Neural cell (in vitro differentiated cells): ENCODE results near the gene CLCN3. TPM values are rescaled to one million over a fixed set of nuclear protein-coding genes. Genes with fewer than 3 reads are reported as not detected.

Source experiments
- H2AFZ ChIP-seq: fragments of 200-600, 300-800 bp; sonication (generic), shearing (Covaris generic); 2 replicates; pipeline ENCODE4 v1.6.0; 2014; ENCODE audit warnings: low read depth, mild to moderate bottlenecking, antibody characterized with exemption, low read length, moderate library complexity
- H3F3A ChIP-seq: fragments of 200-600 bp; shearing (Covaris generic); 2 replicates; pipeline ENCODE4 v1.6.1; 2016; ENCODE audit warnings: mild to moderate bottlenecking, moderate library complexity, mixed read lengths, antibody characterized with exemption, low read length; ENCODE audit not compliant: insufficient read depth, poor library complexity, severe bottlenecking
- H3K27ac ChIP-seq: fragments of 200-600, 300-800 bp; sonication (generic), shearing (Covaris generic); 2 replicates; pipeline ENCODE4 v1.5.1; 2014; ENCODE audit warnings: mild to moderate bottlenecking, low read length, moderate library complexity
- H3K27me3 ChIP-seq: fragments of 300-800, 200-600 bp; sonication (generic), shearing (Covaris generic); 2 replicates; pipeline ENCODE4 v1.6.0; 2014; ENCODE audit warnings: mild to moderate bottlenecking, low read depth, low read length, moderate library complexity; ENCODE audit not compliant: insufficient read depth
- H3K36me3 ChIP-seq: fragments of 300-800, 200-600 bp; sonication (generic), shearing (Covaris generic); 2 replicates; pipeline ENCODE4 v1.5.1; 2014; ENCODE audit warnings: mild to moderate bottlenecking, antibody characterized with exemption, low read length, moderate library complexity; ENCODE audit not compliant: insufficient read depth
- H3K4me2 ChIP-seq: fragments of 300-800, 200-600 bp; sonication (generic), shearing (Covaris generic); 2 replicates; pipeline ENCODE4 v1.6.0; 2014; ENCODE audit warnings: mild to moderate bottlenecking, low read length
- H3K4me3 ChIP-seq: fragments of 300-800, 200-600 bp; sonication (generic), shearing (Covaris generic); 2 replicates; pipeline ENCODE4 v1.5.1; 2014; ENCODE audit warnings: mild to moderate bottlenecking, low read length, moderate library complexity
- H3K79me2 ChIP-seq: fragments of 200-600 bp; shearing (Covaris generic); replicated peaks from 2 replicates; pipeline ENCODE4 v1.6.0; 2014; ENCODE audit warnings: mild to moderate bottlenecking, low read length, moderate library complexity; ENCODE audit not compliant: insufficient read depth
- H3K9ac ChIP-seq: fragments of 300-800, 200-600 bp; sonication (generic), shearing (Covaris generic); 2 replicates; pipeline ENCODE4 v1.6.1; 2016; ENCODE audit warnings: mild to moderate bottlenecking, low read length, mixed read lengths
- H3K9me2 ChIP-seq: fragments of 200-600 bp; shearing (Covaris generic); 2 replicates; pipeline ENCODE4 v1.6.1; 2016; ENCODE audit warnings: mild to moderate bottlenecking, low read length, mixed read lengths; ENCODE audit not compliant: insufficient read depth
- H3K9me3 ChIP-seq: fragments of 200-600, 300-800 bp; sonication (generic), shearing (Covaris generic); 2 replicates; pipeline ENCODE4 v1.6.1; 2016; ENCODE audit warnings: mild to moderate bottlenecking, mixed run types, low read length, moderate library complexity, mixed read lengths
- H4K20me1 ChIP-seq: fragments of 200-600 bp; shearing (Covaris generic); 2 replicates; pipeline ENCODE4 v1.6.1; 2016; ENCODE audit warnings: mild to moderate bottlenecking, mixed run types; ENCODE audit not compliant: insufficient read depth
- CTCF ChIP-seq: fragments of 450-650 bp; IDR thresholded peaks from 2 replicates; pipeline ENCODE4 v1.5.1; 2014; ENCODE audit warnings: antibody characterized with exemption, mild to moderate bottlenecking, moderate library complexity; ENCODE audit not compliant: poor library complexity, severe bottlenecking
- EP300 ChIP-seq: fragments of 450-650 bp; conservative IDR thresholded peaks from 2 replicates; pipeline ENCODE4 v1.6.1; 2014; ENCODE audit warnings: antibody characterized with exemption, mild to moderate bottlenecking, moderate library complexity; ENCODE audit not compliant: poor library complexity, severe bottlenecking
- EZH2 ChIP-seq: fragments of 200-600, 300-800 bp; shearing (Covaris generic), sonication (generic); IDR thresholded peaks from 2 replicates; pipeline ENCODE4 v1.6.1; 2014; ENCODE audit warnings: antibody characterized with exemption, low read length, borderline replicate concordance, mild to moderate bottlenecking; ENCODE audit not compliant: insufficient read depth, poor library complexity, severe bottlenecking
- MXI1 ChIP-seq: fragments of 450-650 bp; conservative IDR thresholded peaks from 2 replicates; pipeline ENCODE4 v1.6.1; 2014; ENCODE audit warnings: antibody characterized with exemption, mild to moderate bottlenecking; ENCODE audit not compliant: poor library complexity, severe bottlenecking
- POLR2AphosphoS5 ChIP-seq: IDR thresholded peaks from 2 replicates; pipeline ENCODE4 v1.6.1; 2012
- RAD21 ChIP-seq: fragments of 450-650 bp; conservative IDR thresholded peaks from 2 replicates; pipeline ENCODE4 v1.6.1; 2014; ENCODE audit warnings: antibody characterized with exemption, mild to moderate bottlenecking, moderate library complexity
- REST ChIP-seq: IDR thresholded peaks from 2 replicates; pipeline ENCODE4 v1.6.1; 2012; ENCODE audit warnings: borderline replicate concordance
- SMC3 ChIP-seq: fragments of 450-650 bp; conservative IDR thresholded peaks from 2 replicates; pipeline ENCODE4 v1.6.1; 2014; ENCODE audit warnings: antibody characterized with exemption, mild to moderate bottlenecking, moderate library complexity; ENCODE audit not compliant: poor library complexity
- TAF1 ChIP-seq: IDR thresholded peaks from 2 replicates; pipeline ENCODE4 v1.6.1; 2012; ENCODE audit warnings: low read depth
- polyA plus RNA-seq: library from polyadenylated mRNA; depleted of rRNA; stranded (reverse); fragments of >200 nt; gene quantifications from 2 replicates; pipeline ENCODE4 v1.2.3, GENCODE V29; 2014

CLCN3 gene
- polyA plus RNA-seq, 1 donor from 2014 or later = 68.3 TPM

- Histone ChIP-seq H3K4me3 (no peak overlapping the region), H4K20me1 (no peaks in the 10 kb centered on the region), H3K9me2 (no peaks in the 10 kb centered on the region), H3F3A (no peaks in the 10 kb centered on the region), H3K79me2 (peaks cover 5% of the 10 kb centered on the region), H2AFZ (no peak overlapping the region), H3K9ac (no peak overlapping the region), H3K27me3 (no peaks in the 10 kb centered on the region), H3K9me3 (no peaks in the 10 kb centered on the region), H3K4me2 (no peak overlapping the region), H3K27ac (no peak overlapping the region), H3K36me3 (no peaks in the 10 kb centered on the region)
- TF ChIP-seq EP300 (no peak), MXI1 (no peak), TAF1 (no peak), CTCF (no peak), POLR2AphosphoS5 (no peak), SMC3 (no peak), REST (no peak), EZH2 (no peak), RAD21 (no peak)
Observed at GRCh38 chr4:169604131-169604900, 16.1 kb upstream of the CLCN3 start.

GRCh38 chr4:169604903-169605331 is 15.5 kb upstream of the CLCN3 start:
- Histone ChIP-seq H3K27ac (no peak overlapping the region), H3K27me3 (no peaks in the 10 kb centered on the region), H4K20me1 (no peaks in the 10 kb centered on the region), H2AFZ (no peak overlapping the region), H3K4me3 (no peak overlapping the region), H3K9ac (no peak overlapping the region), H3K36me3 (no peaks in the 10 kb centered on the region), H3K9me3 (no peaks in the 10 kb centered on the region), H3K79me2 (peaks cover 5% of the 10 kb centered on the region), H3F3A (no peaks in the 10 kb centered on the region), H3K9me2 (no peaks in the 10 kb centered on the region), H3K4me2 (no peak overlapping the region)
- TF ChIP-seq REST = no peak
- no peak for TF ChIP-seq SMC3
- TF ChIP-seq EP300 = no peak
